GM12891 (cell line): ENCODE data around the gene ADGRF1.

Source experiments
- PAX5 ChIP-seq: IDR thresholded peaks from 2 replicates; pipeline ENCODE4 v1.6.1; 2011; ENCODE audit warnings: low read length, moderate library complexity, mild to moderate bottlenecking; ENCODE audit not compliant: insufficient read depth, severe bottlenecking
- POLR2A ChIP-seq: IDR thresholded peaks from 2 replicates; pipeline ENCODE4 v1.6.1; 2011; ENCODE audit warnings: low read depth, low read length, control low read depth

- TF ChIP-seq POLR2A (no peak), PAX5 (no peak)
These were observed 6.5 kb upstream of the ADGRF1 start for GRCh38 chr6:47048638-47049037.
